Heart right ventricle (tissue), 16 donors: ENCODE results near the gene PDE1C. TPM values are rescaled to one million over a fixed set of nuclear protein-coding genes. Genes with fewer than 3 reads are reported as not detected.
"Not testable (repeated sequence)": the region's sequence is repeated elsewhere in the genome, so short reads cannot be mapped to it uniquely, and the experiment has no call there.

Experiments
- ATAC-seq, 8 donors: fragments of 200-7000 bp; cut with Tn5 transposase; one replicate each; pipeline ENCODE4 v1.9.1; 2020; ENCODE audit warnings: mild to moderate bottlenecking in 8 of 8, moderate library complexity in 8 of 8, moderate number of reproducible peaks in 1 of 8
- DNase-seq, 2 donors: peaks; one replicate each; pipeline ENCODE4 v3.0.0-alpha.2; 2020
- H3K27ac ChIP-seq, 10 donors: fragments of 200-600 bp; sonication (generic) in 2 of 10; one replicate each; pipeline versions ENCODE4 v1.5.0 to v1.8.0; 2020 to 2022; ENCODE audit warnings: mild to moderate bottlenecking in 3 of 10
- H3K27me3 ChIP-seq, 7 donors: fragments of 200-600 bp; one replicate each; pipeline ENCODE4 v1.8.0; 2021 to 2022; ENCODE audit warnings: mild to moderate bottlenecking in 2 of 7
- H3K36me3 ChIP-seq, 9 donors: fragments of 200-600 bp; sonication (generic) in 1 of 9; one replicate each; pipeline versions ENCODE4 v1.5.0 to v1.8.0; 2020 to 2022; ENCODE audit warnings: mild to moderate bottlenecking in 2 of 9
- H3K4me1 ChIP-seq, 9 donors: fragments of 200-600 bp; sonication (generic) in 1 of 9; one replicate each; pipeline versions ENCODE4 v1.5.0 to v1.8.0; 2020 to 2022; ENCODE audit warnings: mild to moderate bottlenecking in 4 of 9
- H3K4me3 ChIP-seq, 10 donors: fragments of 200-600 bp; sonication (generic) in 2 of 10; one replicate each; pipeline versions ENCODE4 v1.5.0 to v1.8.0; 2020 to 2022; ENCODE audit warnings: mild to moderate bottlenecking in 7 of 10, moderate library complexity in 2 of 10
- H3K9me3 ChIP-seq, 11 donors: fragments of 200-600 bp in 10 of 11; sonication (generic) in 2 of 11; one replicate each; pipeline versions ENCODE4 v1.5.0 to v1.8.0; 2013 to 2022; ENCODE audit warnings: mild to moderate bottlenecking in 2 of 11, control low read depth in 1 of 11, moderate library complexity in 1 of 11
- CTCF ChIP-seq, 9 donors: fragments of 200-600 bp; sonication (generic) in 2 of 9; IDR thresholded peaks; one replicate each; pipeline versions ENCODE4 v1.5.0 to v1.8.0; 2021 to 2022; ENCODE audit warnings: antibody characterized with exemption in 9 of 9, mild to moderate bottlenecking in 5 of 9, moderate library complexity in 1 of 9
- WGBS, 2 donors: extraction: QIAGEN DNeasy Blood & Tissue Kit; methylation state at CpG; one replicate each; pipeline ENCODE4 v1.1.7; 2013; ENCODE audit warnings: inconsistent platforms in 1 of 2; 5-methylcytosine and 5-hydroxymethylcytosine counted together
- intact Hi-C, 10 donors: fragments of 100-400 bp; cut with DNase I; formaldehyde crosslinking; loops; one replicate each; pipeline versions ENCODE4 v1.11.1 to v1.14.2; 2022
- polyA plus RNA-seq, 2 donors: library from polyadenylated mRNA; stranded (reverse); fragments of 200-250 nt; gene quantifications; one replicate each; pipeline ENCODE4 v1.2.3, GENCODE V29; 2013
- total RNA-seq, 10 donors: library from RNA; stranded (reverse); fragmentation: NEBNext Ultra II Directional in 3 of 10; extraction: Animal tissue kit (Norgen Biotek cat#: 25700) in 3 of 10; gene quantifications; one replicate each; pipeline versions ENCODE4 v1.2.1 to v1.2.4, GENCODE V29; 2021 to 2023
- donor health status: Arrhythmogenic right ventricular cardiomyopathy.
- donor health status: ischemic (EF 13 %, LVEDD 7.1; RV severe dilation, severe dysfunction).
- donor health status: healthy with polysubstance abuse.
- donor health status: DM: no; HTN: yes; CAD: no.
- donor health status: DM: no; HTN: no; CAD: no.
- donor health status: ischemic (EF 25% LVEDD 6.9; RV normal size, moderate dysfunction).
- donor health status: ischemic (EF 25% LVEDD 5.7; RV mildly dilated, moderate dysfunction).
- donor health status: healthy.
- donor health status: DM: yes; HTN: yes; CAD: no.
- donor health status: Ischemic cardiomyopathy.
- donor health status: ischemic (EF 35%, LVEDD 5.7; RV mildly dilated, moderate dysfunction).
- donor health status: nonischemic (EF 11% LVEDD 7.7; RV severe dilation, severe dysfunction).
- donor health status: DM: yes; HTN: yes; CAD: no.
- donor health status: PGD.
- donor health status: ischemic (EF 29% LVEDD 5.4; RV normal size, mild dysfunction).
- donor health status: nonischemic (EF 23%, LVEDD 6.1; RV moderate dilation, normal function).

Gene PDE1C
- total and polyA plus RNA-seq, 12 donors = 11.7 to 315 (median 175) TPM

- DNase-seq (no peak), ATAC-seq (peak in 5 of 8 donors; percentile 35 to 67 (median 60))
- H3K4me3 ChIP-seq = no peak overlapping the region
- peak overlapping the region in 4 of 10 donors; percentile 8 to 57 (median 32) for H3K27ac ChIP-seq
- 34 to 36% methylated on average over 2 of the region's 2 CpGs for WGBS, 2 donors
- no peak for TF ChIP-seq CTCF (IDR thresholded peaks at IDR 0.05)
- peaks cover 0 to 25% (median 0%) of the 10 kb centered on the region in 9 donors for H3K36me3 ChIP-seq
- no peaks in the 10 kb centered on the region for H3K27me3 ChIP-seq
- peaks cover 0 to 49% (median 14%) of the 10 kb centered on the region in 9 donors for H3K4me1 ChIP-seq
- intact Hi-C loops = no loop called here
- peaks cover 0 to 13% (median 0%) of the 10 kb centered on the region in 11 donors for H3K9me3 ChIP-seq
Measured at GRCh38 chr7:32020551-32021159, 49.6 kb downstream of the PDE1C start.

GRCh38 chr7:32018845-32019578 is 51.2 kb downstream of the PDE1C start:
- intact Hi-C loops = no loop called here
- Histone ChIP-seq H3K4me1 (peaks cover 0 to 36% (median 6%) of the 10 kb centered on the region in 9 donors), H3K27me3 (no peaks in the 10 kb centered on the region), H3K36me3 (peaks cover 0 to 21% (median 0%) of the 10 kb centered on the region in 9 donors), H3K9me3 (peaks cover 0 to 13% (median 0%) of the 10 kb centered on the region in 11 donors), H3K4me3 (no peak overlapping the region), H3K27ac (no peak overlapping the region)
- WGBS, 2 donors = 73 to 77% methylated on average over 2 of the region's 2 CpGs
- peak in 1 of 8 donors; percentile 37 for ATAC-seq
- TF ChIP-seq CTCF (IDR thresholded peaks at IDR 0.05) = no peak
- no peak for DNase-seq

- intact Hi-C loops = no loop called here
- Histone ChIP-seq H3K36me3 (peaks cover 0 to 32% (median 0%) of the 10 kb centered on the region in 9 donors), H3K27me3 (no peaks in the 10 kb centered on the region), H3K27ac (no peak overlapping the region), H3K4me3 (no peak overlapping the region), H3K4me1 (peaks cover 0 to 3% (median 2%) of the 10 kb centered on the region in 9 donors), H3K9me3 (peaks cover 0 to 33% (median 0%) of the 10 kb centered on the region in 11 donors)
- 83% methylated on average over 2 of the region's 2 CpGs for WGBS, 2 donors
- DNase-seq (no peak), ATAC-seq (no peak)
- no peak for TF ChIP-seq CTCF (IDR thresholded peaks at IDR 0.05)
Measured at GRCh38 chr7:32015133-32015532, 55.1 kb downstream of the PDE1C start.

- H3K4me1 ChIP-seq, H3K27me3 ChIP-seq, ATAC-seq, H3K4me3 ChIP-seq, H3K27ac ChIP-seq, DNase-seq, intact Hi-C loops: not testable (repeated sequence)
- WGBS, 2 donors = 44 to 53% methylated on average over 2 of the region's 2 CpGs
- Histone ChIP-seq H3K9me3 (peaks cover 0 to 33% (median 0%) of the 10 kb centered on the region in 11 donors), H3K36me3 (peaks cover 0 to 32% (median 0%) of the 10 kb centered on the region in 9 donors)
Measured at GRCh38 chr7:32013471-32013870, 56.7 kb downstream of the PDE1C start.
